HEK293T (cell line): ENCODE measurements around the gene TECPR1.

Experiments
- ARNT ChIP-seq: fragments of 450-650 bp; IDR thresholded peaks from 2 replicates; pipeline ENCODE4 v1.6.1; 2017; ENCODE audit warnings: mild to moderate bottlenecking
- BHLHE40 ChIP-seq: fragments of 450-650 bp; IDR thresholded peaks from 2 replicates; pipeline ENCODE4 v1.6.1; 2016; ENCODE audit warnings: mild to moderate bottlenecking, moderate library complexity, borderline replicate concordance
- ELF4 ChIP-seq: fragments of 450-650 bp; IDR thresholded peaks from 2 replicates; pipeline ENCODE4 v1.6.1; 2017; ENCODE audit warnings: antibody characterized with exemption
- FOXK2 ChIP-seq: fragments of 450-650 bp; IDR thresholded peaks from 2 replicates; pipeline ENCODE4 v1.6.1; 2016; ENCODE audit warnings: mild to moderate bottlenecking
- FOXM1 ChIP-seq: fragments of 450-650 bp; IDR thresholded peaks from 2 replicates; pipeline ENCODE4 v1.6.1; 2017; ENCODE audit warnings: mild to moderate bottlenecking, borderline replicate concordance
- HDGF ChIP-seq: fragments of 450-650 bp; IDR thresholded peaks from 2 replicates; pipeline ENCODE4 v1.6.1; 2017; ENCODE audit warnings: antibody characterized with exemption, borderline replicate concordance
- LEF1 ChIP-seq: fragments of 450-650 bp; IDR thresholded peaks from 2 replicates; pipeline ENCODE4 v1.6.1; 2017; ENCODE audit warnings: mild to moderate bottlenecking, borderline replicate concordance
- NFRKB ChIP-seq: fragments of 450-650 bp; IDR thresholded peaks from 2 replicates; pipeline ENCODE4 v1.6.1; 2016; ENCODE audit warnings: mild to moderate bottlenecking, moderate library complexity
- PKNOX1 ChIP-seq: fragments of 450-650 bp; IDR thresholded peaks from 2 replicates; pipeline ENCODE4 v1.6.1; 2016
- SP1 ChIP-seq: fragments of 450-650 bp; IDR thresholded peaks from 2 replicates; pipeline ENCODE4 v1.6.1; 2017
- SUZ12 ChIP-seq: fragments of 450-650 bp; IDR thresholded peaks from 2 replicates; pipeline ENCODE4 v1.6.1; 2016; ENCODE audit warnings: mild to moderate bottlenecking

DNA sequence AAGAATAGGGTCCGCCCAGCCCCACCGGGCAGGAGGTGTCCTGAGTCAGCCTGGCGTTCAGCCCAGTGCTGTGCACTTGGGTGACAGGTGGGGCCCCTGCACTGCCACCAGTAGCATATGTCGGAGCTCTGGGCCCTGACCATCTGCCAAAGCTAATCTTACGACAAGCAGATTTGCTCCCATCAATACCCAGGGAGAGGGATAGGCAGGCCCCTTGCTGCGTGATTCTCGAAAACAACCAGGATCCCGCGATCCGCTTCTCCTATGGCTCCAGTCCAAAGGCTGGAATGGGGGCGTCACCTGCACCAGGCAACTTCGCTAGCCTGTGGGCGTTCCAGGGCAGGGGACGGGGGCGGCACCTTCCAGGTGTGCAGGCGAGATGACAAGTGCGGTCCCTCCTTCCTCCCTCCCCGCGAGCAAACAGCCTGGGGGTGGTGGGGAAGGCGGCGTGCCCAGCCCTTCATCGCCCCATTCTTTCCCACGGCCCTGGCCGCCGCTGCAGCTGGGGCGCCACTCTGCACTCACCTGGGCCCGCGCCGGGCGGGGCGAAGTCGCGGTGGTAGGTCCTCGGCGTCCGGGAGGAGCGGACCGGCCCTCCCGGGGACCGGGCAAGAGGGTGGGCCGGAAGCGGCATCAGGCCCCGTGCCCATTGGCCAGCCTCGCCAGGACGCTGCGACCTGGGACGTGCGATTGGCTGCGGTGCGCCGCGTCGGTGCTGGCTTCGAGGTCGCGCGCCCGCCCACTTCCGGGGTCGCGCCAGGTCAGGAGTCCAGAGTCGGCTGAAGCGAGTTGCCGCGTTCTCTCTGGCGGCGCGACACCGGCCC is at the start of gene TECPR1:
- TF ChIP-seq LEF1 (no peak), SUZ12 (no peak), FOXK2 (no peak), ARNT (no peak), BHLHE40 (no peak), SP1 (no peak), HDGF (no peak), ELF4 (peak; percentile 89), FOXM1 (no peak), PKNOX1 (no peak), NFRKB (no peak)
